GM12874 (cell line): ENCODE data around the gene TMC5.

ENCODE experiments used
- CTCF ChIP-seq: IDR thresholded peaks from 2 replicates; pipeline ENCODE4 v1.5.1; 2011; ENCODE audit warnings: low read depth, mild to moderate bottlenecking, control low read depth, low read length, moderate library complexity; ENCODE audit not compliant: insufficient read depth

The TMC5 gene

GRCh38 chr16:19436540-19436939 lies 18.9 kb downstream of the TMC5 start:
- no peak for TF ChIP-seq CTCF

GRCh38 chr16:19437280-19437679 lies 19.6 kb downstream of the TMC5 start:
- no peak for TF ChIP-seq CTCF

GRCh38 chr16:19438739-19439138 lies 21.1 kb downstream of the TMC5 start:
- TF ChIP-seq CTCF = no peak

GRCh38 chr16:19439483-19439882 lies 21.8 kb downstream of the TMC5 start:
- no peak for TF ChIP-seq CTCF

DNA sequence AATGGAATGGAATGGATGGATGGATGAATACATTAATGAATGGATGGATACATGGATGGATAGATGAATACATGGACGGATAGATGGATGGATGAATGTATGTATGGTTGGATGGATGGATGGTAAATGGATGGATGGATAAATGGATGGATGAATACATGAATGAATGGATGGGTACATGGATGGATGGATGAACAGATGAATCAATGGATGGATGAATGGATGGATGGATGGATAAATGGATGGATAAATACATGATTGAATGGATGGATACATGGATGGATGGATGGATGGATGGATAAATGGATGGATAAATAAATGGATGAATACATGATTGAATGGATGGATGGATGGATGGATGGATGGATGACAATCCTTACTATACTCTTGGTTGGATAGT lies 26.0 kb downstream of the TMC5 start:
- TF ChIP-seq CTCF = no peak

DNA sequence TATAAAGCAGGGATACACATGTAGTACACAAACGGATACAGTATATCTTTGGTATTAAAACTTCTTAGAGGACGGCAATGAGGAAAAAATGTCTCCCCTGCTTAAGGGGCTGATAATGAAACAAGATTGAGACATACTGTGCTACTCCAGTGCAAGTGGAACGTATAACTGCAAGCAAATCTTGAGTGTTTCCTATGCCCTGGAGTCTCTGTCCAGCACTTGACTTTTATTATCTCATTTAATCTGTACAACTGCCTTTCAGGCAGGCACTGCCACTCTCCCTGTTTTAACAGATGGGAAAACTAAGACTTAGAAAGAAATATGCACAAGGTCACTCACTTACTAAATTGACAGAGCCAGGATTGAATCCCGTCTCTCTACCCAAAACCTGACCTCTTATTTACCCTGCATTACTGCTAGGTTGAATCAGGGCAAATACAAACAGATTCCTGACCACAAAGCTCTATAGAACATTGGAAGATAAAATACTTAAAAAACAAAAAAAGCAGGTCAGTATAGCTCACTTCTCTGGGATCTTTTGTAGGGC lies 28.7 kb downstream of the TMC5 start:
- TF ChIP-seq CTCF = no peak

DNA sequence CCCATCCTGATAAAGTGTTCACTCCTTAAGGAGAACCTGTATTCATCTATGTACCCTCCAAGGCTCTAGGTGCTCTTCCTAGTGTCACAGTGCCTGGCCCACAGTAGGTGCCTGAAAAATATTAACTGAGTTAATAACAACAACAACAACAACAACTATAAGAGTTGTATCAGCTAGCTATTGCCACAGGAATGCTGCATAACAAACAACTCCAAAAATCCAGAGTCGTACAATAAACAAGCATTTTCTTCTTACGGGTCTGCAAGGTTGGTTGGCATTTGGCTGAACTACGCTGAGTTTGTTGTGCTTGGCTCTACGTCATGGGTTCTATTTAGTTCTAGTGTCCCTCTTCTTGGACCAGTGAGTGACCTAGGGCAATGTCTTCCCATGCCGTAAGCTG lies 29.2 kb downstream of the TMC5 start:
- no peak for TF ChIP-seq CTCF

- no peak for TF ChIP-seq CTCF
Observed at GRCh38 chr16:19450186-19450585, 32.5 kb downstream of the TMC5 start.
